ENCODE measurements around the gene RNF220. TPM values are rescaled to one million over a fixed set of nuclear protein-coding genes. Genes with fewer than 3 reads are reported as not detected.
A peak's percentile ranks its signal among the peaks of the same experiment; 100 is the strongest.

The RNF220 gene
- total and polyA plus RNA-seq, 12 donors = 41.8 to 82.5 (median 58.0) TPM

DNA sequence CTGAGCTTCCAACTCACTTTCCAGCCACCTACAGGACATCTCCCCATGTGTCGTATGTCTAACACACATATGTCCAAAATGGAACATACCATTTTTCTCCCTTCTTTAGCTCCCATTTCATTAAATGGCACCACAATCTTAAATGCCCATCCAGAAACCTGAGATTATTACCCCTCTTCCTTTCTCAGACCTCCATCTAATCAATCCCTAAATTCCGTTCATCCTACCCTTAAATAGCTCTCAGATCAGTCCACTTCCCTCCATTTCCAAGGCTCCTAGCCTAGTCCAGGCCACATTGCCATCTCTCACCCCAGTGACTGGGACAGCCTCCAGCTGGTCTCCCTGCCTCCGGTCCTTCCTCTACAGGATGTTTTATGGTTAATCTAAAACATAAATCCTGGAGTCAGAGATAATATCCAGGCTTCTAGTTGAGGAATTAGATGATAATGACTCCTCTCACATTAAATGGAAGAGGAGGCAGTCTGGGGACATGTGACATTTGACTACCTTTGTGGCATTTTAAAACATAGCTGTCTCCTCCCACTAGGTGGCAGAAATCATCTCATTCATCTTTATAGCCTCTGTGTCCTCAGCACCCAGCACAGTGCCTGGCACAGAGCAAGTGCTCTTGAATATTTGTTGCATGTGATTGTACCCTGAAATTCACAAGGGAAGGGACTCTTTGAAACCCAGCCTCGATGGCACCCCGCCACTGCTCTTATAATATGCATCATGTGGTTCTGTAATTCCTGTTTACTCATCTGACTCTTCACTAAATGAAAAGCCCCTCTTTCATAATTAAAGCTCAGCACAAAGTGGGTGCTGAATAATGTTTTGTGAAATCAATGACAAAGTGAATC is 166.9 kb downstream of the RNF220 start:
- peak in 7 of 9 donors; percentile 37 to 53 (median 42) for TF ChIP-seq CTCF (IDR thresholded peaks at IDR 0.05)
- H3K4me1 ChIP-seq = no peaks in the 10 kb centered on the region
- H3K4me3 ChIP-seq = no peak overlapping the region
- peaks cover 0 to 11% (median 0%) of the 10 kb centered on the region in 7 donors for H3K27me3 ChIP-seq
- ATAC-seq = no peak
- intact Hi-C loops (cut with DNase I) = loop anchor here in 1 of 10 donors (10.0 kb wide), 1 partner anchor 83 kb away; no protein-coding TSS in a partner anchor
- no peak overlapping the region for H3K27ac ChIP-seq
- WGBS, 2 donors = 81 to 86% methylated on average over 5 of the region's 5 CpGs
- no peaks in the 10 kb centered on the region for H3K36me3 ChIP-seq
- DNase-seq = no peak
- no peaks in the 10 kb centered on the region for H3K9me3 ChIP-seq

DNA sequence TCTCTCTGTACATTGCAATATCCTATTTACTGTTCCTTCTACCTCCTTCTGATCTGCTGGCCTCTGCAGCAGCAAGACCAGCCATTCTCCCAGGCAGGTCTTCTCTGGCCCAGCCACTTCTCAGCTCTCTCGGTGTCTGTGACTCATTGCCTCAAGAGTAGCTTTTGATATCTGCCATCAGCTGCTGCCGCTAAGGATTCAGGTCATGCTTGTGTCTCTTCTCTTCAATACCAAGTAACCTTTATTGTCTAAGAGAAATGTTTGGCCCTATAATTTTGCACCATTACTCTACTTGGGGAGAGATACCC is 167.5 kb downstream of the RNF220 start:
- no peaks in the 10 kb centered on the region for H3K4me1 ChIP-seq
- WGBS, 2 donors = 78 to 82% methylated on average over 2 of the region's 2 CpGs
- H3K27me3 ChIP-seq = peaks cover 0 to 6% (median 0%) of the 10 kb centered on the region in 7 donors
- H3K27ac ChIP-seq = no peak overlapping the region
- TF ChIP-seq CTCF (IDR thresholded peaks at IDR 0.05) = no peak
- no peaks in the 10 kb centered on the region for H3K36me3 ChIP-seq
- DNase-seq (no peak), ATAC-seq (no peak)
- no peak overlapping the region for H3K4me3 ChIP-seq
- H3K9me3 ChIP-seq = no peaks in the 10 kb centered on the region
- intact Hi-C loops (cut with DNase I) = loop anchor here in 1 of 10 donors (10.0 kb wide), 1 partner anchor 82 kb away; no protein-coding TSS in a partner anchor

DNA sequence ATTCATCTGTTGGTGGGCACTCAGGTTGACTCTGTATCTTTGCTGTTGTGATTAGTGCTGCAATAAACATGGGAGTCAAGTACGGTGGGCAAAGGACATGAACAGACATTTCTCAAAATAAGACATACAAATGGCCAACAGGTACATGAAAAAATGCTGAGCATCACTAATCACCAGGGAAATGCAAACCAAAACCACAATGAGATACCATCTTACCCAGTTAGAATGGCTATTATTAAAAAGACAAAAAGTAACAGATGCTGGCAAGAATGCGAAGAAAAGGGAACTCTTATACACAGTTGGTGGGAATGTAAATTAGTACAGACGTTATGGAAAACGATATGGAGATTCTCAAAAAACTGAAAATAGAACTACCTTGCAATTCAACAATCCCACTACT is 170.3 kb downstream of the RNF220 start:
- no peak for DNase-seq
- Histone ChIP-seq H3K4me3 (no peak overlapping the region), H3K27me3 (no peaks in the 10 kb centered on the region), H3K27ac (no peak overlapping the region), H3K4me1 (no peaks in the 10 kb centered on the region), H3K9me3 (no peaks in the 10 kb centered on the region), H3K36me3 (no peaks in the 10 kb centered on the region)
- no peak for ATAC-seq
- intact Hi-C loops (cut with DNase I) = loop anchor here in 1 of 10 donors (10.0 kb wide), 1 partner anchor 79 kb away; no protein-coding TSS in a partner anchor
- WGBS, 2 donors = 81 to 90% methylated on average over 4 of the region's 4 CpGs
- TF ChIP-seq CTCF (IDR thresholded peaks at IDR 0.05) = no peak

- TF ChIP-seq CTCF (IDR thresholded peaks at IDR 0.05) = no peak
- ATAC-seq (no peak), DNase-seq (no peak)
- Histone ChIP-seq H3K4me3 (no peak overlapping the region), H3K27me3 (no peaks in the 10 kb centered on the region), H3K36me3 (no peaks in the 10 kb centered on the region), H3K9me3 (no peaks in the 10 kb centered on the region), H3K4me1 (no peaks in the 10 kb centered on the region), H3K27ac (no peak overlapping the region)
- intact Hi-C loops (cut with DNase I) = loop anchor here in 1 of 10 donors (10.0 kb wide), 1 partner anchor 78 kb away; no protein-coding TSS in a partner anchor
- 52 to 54% methylated on average over 5 of the region's 5 CpGs for WGBS, 2 donors
Observed at GRCh38 chr1:44576456-44577150, 171.5 kb downstream of the RNF220 start.

All from heart right ventricle (tissue), 16 donors.